Neuron (in vitro differentiated cells): Measurements from ENCODE around the gene RAB4B.
A peak's percentile ranks its signal among the peaks of the same experiment; 100 is the strongest.
"Not testable (repeated sequence)": the region's sequence is repeated elsewhere in the genome, so short reads cannot be mapped to it uniquely, and the experiment has no call there.

Experiments used
- H2AFZ ChIP-seq: one replicate; pipeline ENCODE4 v1.6.1; 2013; ENCODE audit warnings: low read depth, mild to moderate bottlenecking, inconsistent platforms, low read length, moderate library complexity
- H3K27me3 ChIP-seq: one replicate; pipeline ENCODE4 v1.6.1; 2013; ENCODE audit warnings: low read length; ENCODE audit not compliant: insufficient read depth
- H3K36me3 ChIP-seq: one replicate; pipeline ENCODE4 v1.6.1; 2013; ENCODE audit warnings: low read length; ENCODE audit not compliant: insufficient read depth
- H3K4me1 ChIP-seq: one replicate; pipeline ENCODE4 v1.6.1; 2013; ENCODE audit warnings: low read length; ENCODE audit not compliant: insufficient read depth
- H3K4me3 ChIP-seq: 2 replicates; pipeline ENCODE4 v1.5.1; 2013; ENCODE audit warnings: mild to moderate bottlenecking, low read length, moderate library complexity
- H3K9me3 ChIP-seq: one replicate; pipeline ENCODE4 v1.6.1; 2013; ENCODE audit warnings: low read length

The RAB4B gene

DNA sequence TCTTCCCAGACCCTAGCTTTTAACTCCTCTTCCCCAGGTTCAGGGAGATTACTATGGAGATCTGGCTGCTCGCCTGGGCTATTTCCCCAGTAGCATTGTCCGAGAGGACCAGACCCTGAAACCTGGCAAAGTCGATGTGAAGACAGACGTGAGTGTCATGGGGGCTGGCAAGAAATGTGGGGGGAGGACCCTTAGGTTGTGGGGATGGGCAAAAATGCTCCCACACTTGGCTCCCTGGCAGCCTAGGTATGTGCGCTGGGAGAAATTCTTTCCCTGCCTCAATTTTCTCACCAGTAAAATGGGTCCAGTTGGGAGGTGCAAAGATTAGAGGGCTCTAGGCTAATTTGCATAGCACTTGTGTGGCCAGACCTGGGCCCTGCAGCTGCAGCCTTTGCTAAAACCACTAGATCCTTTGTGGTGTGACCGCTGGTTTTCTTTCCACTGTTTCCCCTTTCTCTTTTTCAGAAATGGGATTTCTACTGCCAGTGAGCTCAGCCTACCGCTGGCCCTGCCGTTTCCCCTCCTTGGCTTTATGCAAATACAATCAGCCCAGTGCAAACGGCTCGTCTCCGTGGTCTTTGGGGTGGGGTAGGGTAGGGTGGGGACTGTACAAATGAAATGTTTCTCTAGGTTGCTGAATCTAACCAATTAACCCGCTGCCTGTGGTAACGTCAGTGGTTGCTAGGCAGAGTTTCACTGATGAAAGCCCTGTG lies 959 bp upstream of the RAB4B start:
- H3K9me3 ChIP-seq = no peaks in the 10 kb centered on the region
- peak overlapping the region; percentile 50 for H3K4me3 ChIP-seq
- H3K27me3 ChIP-seq = no peaks in the 10 kb centered on the region
- H3K36me3 ChIP-seq = no peaks in the 10 kb centered on the region
- H2AFZ ChIP-seq = peak overlapping the region; percentile 1
- peaks cover 12% of the 10 kb centered on the region for H3K4me1 ChIP-seq

DNA sequence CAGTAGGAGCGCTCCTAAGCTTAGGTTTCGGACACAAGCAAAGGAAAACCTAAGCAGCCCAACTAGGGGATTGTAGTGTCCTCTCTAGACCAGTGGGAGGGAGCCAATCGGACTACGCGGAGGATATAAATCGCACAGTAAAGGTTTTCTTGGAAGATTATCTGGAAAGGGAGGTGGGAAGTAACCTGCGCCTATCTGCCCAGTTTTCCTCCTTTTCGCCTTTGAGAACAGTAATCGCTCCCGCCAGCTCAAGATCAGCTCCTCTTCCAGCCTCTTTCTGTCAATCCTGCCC lies 456 bp upstream of the RAB4B start:
- Histone ChIP-seq H3K4me3 (peak overlapping the region; percentile 50), H3K4me1 (peaks cover 12% of the 10 kb centered on the region), H2AFZ (peak overlapping the region; percentile 1), H3K9me3 (no peaks in the 10 kb centered on the region), H3K27me3 (no peaks in the 10 kb centered on the region), H3K36me3 (no peaks in the 10 kb centered on the region)

DNA sequence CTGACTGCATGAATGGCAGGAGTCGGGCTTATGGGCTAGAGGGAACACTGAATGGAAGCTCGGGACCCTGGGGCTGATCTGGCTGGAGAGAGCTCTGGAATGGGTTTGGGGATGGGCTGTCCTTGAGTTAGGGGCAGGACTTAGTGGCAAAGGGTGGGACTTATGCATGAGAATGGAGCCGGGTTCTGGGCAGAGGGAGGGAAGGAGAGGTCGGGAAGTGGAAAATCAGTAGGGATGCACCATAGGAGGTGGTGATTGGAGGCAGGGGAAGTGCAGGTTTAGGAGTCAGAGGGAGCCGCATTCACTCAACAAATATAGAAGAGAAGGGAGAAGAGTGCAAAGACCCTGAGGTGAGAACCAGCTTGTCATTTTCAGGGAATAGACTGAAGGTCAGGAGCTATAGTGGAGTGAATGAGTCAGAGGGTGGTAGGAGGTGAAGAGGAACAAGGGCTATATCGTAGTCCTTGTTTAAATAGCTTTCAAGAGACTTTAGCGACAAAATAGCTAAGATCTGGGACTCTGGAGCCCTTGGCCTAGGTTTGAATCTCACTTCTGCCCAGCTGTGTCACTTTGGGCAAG lies 748 bp downstream of the RAB4B start:
- Histone ChIP-seq H3K9me3 (no peaks in the 10 kb centered on the region), H3K4me1 (peaks cover 12% of the 10 kb centered on the region), H3K36me3 (no peaks in the 10 kb centered on the region), H2AFZ (peak overlapping the region; percentile 56), H3K27me3 (no peaks in the 10 kb centered on the region), H3K4me3 (peak overlapping the region; percentile 64)

DNA sequence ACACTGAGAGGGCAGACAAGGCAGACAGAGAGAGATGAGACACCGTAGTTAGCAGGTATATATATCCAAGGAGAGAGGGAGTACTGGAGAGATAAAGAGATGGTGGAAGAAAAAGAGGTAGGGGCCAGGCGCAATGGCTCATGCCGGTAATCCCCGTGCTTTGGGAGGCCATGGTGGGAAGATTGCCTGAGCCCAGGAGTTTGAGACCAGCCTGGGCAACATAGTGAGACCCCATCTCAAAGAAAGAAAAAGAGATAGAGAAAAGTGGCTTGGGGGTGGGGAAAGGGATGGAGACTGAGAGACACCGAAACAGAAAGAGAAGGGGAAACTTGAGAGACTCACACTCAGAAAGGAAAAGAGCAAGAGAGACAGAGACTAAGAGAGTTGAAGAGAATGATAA lies 2.5 kb downstream of the RAB4B start:
- Histone ChIP-seq H3K36me3 (peaks cover 4% of the 10 kb centered on the region), H2AFZ (no peak overlapping the region), H3K4me1 (peaks cover 12% of the 10 kb centered on the region), H3K4me3 (no peak overlapping the region), H3K9me3 (no peaks in the 10 kb centered on the region), H3K27me3 (no peaks in the 10 kb centered on the region)

DNA sequence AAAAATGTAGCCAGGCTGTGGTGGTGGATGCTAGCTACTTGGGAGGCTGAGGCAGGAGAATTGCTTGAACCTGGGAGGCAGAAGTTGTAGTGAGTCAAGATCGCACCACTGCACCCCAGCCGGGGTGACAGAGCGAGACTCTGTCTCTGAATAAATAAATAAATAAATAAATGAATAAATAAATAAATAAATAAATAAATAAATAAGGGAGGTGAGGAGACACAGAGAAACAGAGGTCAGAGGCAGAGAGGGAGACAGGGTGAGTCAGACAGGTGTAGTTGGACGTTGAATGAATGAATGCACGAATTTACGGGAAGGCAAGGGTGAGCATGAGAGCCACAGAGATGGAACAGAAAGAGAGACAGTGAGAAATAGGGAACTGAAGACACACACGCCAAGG lies 3.1 kb downstream of the RAB4B start:
- H3K36me3 ChIP-seq = peaks cover 6% of the 10 kb centered on the region
- no peaks in the 10 kb centered on the region for H3K9me3 ChIP-seq
- H3K27me3 ChIP-seq = no peaks in the 10 kb centered on the region
- peaks cover 12% of the 10 kb centered on the region for H3K4me1 ChIP-seq
- H3K4me3 ChIP-seq = no peak overlapping the region
- no peak overlapping the region for H2AFZ ChIP-seq

DNA sequence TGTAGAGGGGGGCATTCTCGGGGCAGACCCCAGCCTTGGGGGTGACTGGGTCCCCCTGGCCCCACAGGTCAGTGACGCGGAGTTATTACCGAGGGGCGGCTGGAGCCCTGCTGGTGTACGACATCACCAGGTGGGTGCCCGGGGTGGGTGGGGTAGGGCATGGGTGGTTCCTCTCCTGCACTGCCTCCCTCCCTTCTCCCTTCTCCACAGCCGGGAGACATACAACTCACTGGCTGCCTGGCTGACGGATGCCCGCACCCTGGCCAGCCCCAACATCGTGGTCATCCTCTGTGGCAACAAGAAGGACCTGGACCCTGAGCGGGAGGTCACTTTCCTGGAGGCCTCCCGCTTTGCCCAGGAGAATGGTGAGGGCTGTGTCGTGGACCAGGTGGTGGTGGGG lies 5.7 kb downstream of the RAB4B start:
- H3K36me3 ChIP-seq = peaks cover 6% of the 10 kb centered on the region
- peaks cover 5% of the 10 kb centered on the region for H3K4me1 ChIP-seq
- H3K9me3 ChIP-seq = no peaks in the 10 kb centered on the region
- H3K4me3 ChIP-seq = no peak overlapping the region
- no peaks in the 10 kb centered on the region for H3K27me3 ChIP-seq
- no peak overlapping the region for H2AFZ ChIP-seq

DNA sequence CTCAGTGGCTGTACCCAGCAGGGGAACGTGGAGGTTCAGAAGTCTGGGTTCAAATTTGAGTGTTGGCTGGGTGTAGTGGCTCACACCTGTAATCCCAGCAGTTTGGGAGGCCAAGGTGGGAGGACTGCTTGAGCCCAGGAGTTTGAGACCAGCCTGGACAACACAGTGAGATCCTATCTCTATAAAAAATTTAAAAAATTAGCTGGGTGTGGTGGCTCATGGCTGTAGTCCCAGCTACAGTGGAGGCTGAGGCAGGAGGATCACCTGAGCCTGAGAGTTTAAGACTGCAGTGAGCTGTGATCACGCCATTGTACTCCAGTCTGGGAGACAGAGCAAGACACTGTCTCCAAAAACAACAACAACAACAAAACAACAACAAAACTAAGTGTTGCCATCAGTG lies 6.1 kb downstream of the RAB4B start:
- H3K36me3 ChIP-seq, H2AFZ ChIP-seq, H3K27me3 ChIP-seq, H3K9me3 ChIP-seq, H3K4me3 ChIP-seq, H3K4me1 ChIP-seq: not testable (repeated sequence)

DNA sequence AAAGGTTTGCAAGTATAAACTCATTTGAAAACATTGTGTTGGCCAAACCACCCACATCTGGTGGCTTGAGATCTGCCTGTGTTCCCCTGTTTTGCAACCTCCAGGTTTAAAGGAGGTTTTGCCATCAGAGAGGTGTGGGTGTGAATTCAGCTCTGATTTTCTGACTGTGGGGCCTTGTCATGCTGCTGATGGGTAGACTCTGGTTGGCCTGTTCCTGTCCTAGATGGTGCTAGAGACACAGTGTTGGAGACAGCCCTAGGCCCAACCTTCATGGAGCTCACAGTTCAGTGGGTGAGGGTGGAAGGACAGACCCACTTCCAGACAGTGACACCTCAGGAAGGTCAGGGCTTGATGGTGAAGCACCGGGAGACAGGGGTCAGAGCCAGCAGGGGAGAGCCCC lies 7.5 kb downstream of the RAB4B start:
- Histone ChIP-seq H3K9me3 (no peaks in the 10 kb centered on the region), H3K27me3 (no peaks in the 10 kb centered on the region), H3K4me1 (no peaks in the 10 kb centered on the region), H2AFZ (no peak overlapping the region), H3K36me3 (peaks cover 6% of the 10 kb centered on the region), H3K4me3 (no peak overlapping the region)

DNA sequence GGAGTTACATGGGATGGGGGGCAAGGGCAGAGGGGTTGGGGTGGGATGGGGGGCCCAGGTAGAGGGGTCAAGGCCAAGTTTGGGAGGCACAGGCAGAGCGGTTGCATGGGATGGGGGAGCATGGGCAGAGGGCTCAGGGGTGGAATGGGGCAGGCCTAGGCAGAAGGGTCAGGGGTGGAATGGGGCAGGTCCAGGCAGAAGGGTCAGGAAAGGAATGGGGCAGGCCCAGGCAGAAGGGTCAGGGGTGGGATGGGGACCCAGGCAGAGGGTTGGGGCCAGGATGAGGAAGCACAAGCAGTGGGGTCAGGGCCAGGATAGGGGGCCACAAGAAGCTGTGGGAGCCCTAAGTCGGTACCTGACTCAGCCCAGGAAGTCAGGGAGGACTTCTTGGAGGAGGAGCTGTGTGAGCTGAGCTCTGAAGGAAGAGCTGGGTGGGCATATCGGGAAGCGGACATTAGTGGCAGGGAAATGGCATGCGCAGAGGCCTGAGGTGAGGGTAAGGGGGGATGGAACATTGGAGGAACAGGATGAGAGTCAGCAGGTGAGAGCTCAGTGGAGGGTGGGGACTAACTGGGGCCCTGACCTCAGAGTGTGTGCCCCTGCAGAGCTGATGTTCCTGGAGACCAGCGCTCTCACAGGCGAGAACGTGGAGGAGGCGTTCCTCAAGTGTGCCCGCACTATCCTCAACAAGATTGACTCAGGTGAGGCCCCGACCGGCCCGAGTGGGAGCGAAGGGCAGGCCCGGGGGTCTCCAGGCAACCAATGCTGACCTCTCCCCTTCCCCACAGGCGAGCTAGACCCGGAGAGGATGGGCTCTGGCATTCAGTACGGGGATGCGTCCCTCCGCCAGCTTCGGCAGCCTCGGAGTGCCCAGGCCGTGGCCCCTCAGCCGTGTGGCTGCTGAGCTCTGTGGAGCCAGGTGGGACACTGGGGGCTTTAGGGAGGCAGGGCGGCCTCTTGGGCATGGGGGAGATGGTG lies 8.3 kb downstream of the RAB4B start:
- H3K4me1 ChIP-seq = peaks cover 5% of the 10 kb centered on the region
- H3K36me3 ChIP-seq = peaks cover 6% of the 10 kb centered on the region
- H3K4me3 ChIP-seq = no peak overlapping the region
- no peaks in the 10 kb centered on the region for H3K9me3 ChIP-seq
- no peaks in the 10 kb centered on the region for H3K27me3 ChIP-seq
- no peak overlapping the region for H2AFZ ChIP-seq

DNA sequence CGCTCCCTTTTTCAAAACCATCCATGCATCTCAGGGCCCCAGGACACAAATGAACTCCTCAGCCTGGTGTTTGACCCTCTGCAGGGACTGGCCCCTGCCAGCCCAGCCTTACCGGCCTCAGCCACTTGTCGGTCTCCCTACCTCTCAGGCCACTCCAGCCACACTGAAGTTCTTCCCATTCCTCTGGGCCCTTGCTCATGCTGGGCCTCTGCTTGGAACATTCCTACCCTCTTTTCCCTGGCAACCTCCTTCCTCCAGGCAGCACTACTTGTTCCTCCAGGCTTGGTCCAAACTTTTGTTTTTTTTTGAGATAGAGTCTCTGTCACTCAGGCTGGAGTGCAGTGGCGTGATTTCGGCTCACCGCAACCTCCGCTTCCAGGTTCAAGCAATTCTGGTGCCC lies 13.3 kb downstream of the RAB4B start:
- Histone ChIP-seq H3K9me3 (no peaks in the 10 kb centered on the region), H2AFZ (no peak overlapping the region), H3K4me3 (no peak overlapping the region), H3K36me3 (no peaks in the 10 kb centered on the region), H3K27me3 (no peaks in the 10 kb centered on the region), H3K4me1 (peaks cover 9% of the 10 kb centered on the region)

DNA sequence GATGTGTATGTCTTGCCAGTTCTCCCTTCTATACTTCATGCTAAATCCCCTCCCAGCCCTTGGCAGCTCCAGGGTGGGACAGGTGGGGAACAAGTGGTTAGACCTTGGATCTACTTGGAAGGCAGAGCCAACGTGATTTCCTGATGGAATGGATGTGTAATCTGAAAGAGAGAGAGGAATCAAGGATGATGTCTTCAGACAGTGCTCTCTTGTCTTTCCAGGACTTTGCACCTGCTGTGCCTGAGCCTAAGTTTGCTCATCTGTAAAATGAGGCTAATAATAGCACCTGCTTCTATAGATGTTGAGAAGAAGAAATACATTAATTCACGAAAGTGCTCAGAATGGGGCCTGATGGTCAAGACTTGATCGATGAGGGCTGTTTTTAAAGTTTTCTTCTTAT lies 13.9 kb downstream of the RAB4B start:
- Histone ChIP-seq H3K27me3 (no peaks in the 10 kb centered on the region), H3K9me3 (no peaks in the 10 kb centered on the region), H2AFZ (no peak overlapping the region), H3K4me3 (no peak overlapping the region), H3K4me1 (peaks cover 9% of the 10 kb centered on the region), H3K36me3 (no peaks in the 10 kb centered on the region)

DNA sequence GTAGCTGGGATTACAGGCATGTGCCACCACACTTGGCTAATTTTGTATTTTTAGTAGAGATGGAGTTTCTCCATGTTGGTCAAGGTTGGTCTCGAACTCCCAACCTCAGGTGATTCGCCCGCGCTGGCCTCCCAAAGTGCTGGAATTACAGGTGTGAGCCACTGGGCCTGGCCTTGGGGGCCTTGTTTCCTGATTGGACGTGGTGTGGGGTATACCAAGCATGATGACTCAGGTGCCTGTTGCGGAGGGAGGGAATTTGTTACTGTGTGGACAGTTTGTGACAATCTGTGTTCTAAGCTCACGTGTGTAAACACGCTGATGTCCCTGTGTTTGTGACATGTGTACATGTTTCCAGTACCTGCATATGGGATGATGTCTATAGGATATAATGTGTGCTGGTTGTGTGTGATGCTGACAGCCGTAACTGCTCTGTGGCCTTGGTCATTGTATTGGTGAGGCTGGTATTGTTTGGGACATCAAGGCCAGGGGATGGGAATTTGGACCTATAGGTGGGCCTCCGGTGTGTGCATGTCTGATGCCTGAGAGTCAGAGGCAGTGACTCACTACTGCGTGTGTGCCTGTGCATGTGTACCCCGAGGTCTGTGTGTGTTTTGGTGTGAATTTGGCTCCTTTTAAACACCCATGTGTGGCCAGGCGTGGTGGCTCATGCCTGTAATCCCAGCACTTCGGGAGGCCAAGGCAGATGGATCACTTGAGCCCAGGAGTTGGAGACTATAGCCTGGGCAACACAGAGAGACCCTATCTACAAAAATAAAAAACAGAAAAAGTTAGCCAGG lies 19.3 kb downstream of the RAB4B start:
- Histone ChIP-seq H3K27me3 (no peaks in the 10 kb centered on the region), H3K4me1 (peaks cover 24% of the 10 kb centered on the region), H3K4me3 (peak overlapping the region; percentile 58), H3K36me3 (peaks cover 19% of the 10 kb centered on the region), H2AFZ (no peak overlapping the region), H3K9me3 (no peaks in the 10 kb centered on the region)
